Neural crest cell (in vitro differentiated cells): ENCODE results near the gene TNFSF15. TPM values are rescaled to one million over a fixed set of nuclear protein-coding genes. Genes with fewer than 3 reads are reported as not detected.

Experiments used
- DNase-seq: peaks from one replicate; pipeline ENCODE4 v3.0.0; 2021; ENCODE audit warnings: low read depth, mixed read lengths, low spot score
- H3K27ac Mint-ChIP-seq: one replicate; pipeline ENCODE4 v1.8.0; 2021; ENCODE audit warnings: mild to moderate bottlenecking, mixed read lengths; ENCODE audit not compliant: unreplicated experiment
- H3K27me3 Mint-ChIP-seq: 2 replicates; pipeline ENCODE4 v1.8.0; 2021; ENCODE audit warnings: low read depth, mild to moderate bottlenecking, mixed read lengths
- H3K36me3 Mint-ChIP-seq: 2 replicates; pipeline ENCODE4 v1.8.0; 2021; ENCODE audit warnings: low read depth, mild to moderate bottlenecking, mixed read lengths
- H3K4me1 Mint-ChIP-seq: 2 replicates; pipeline ENCODE4 v1.8.0; 2021; ENCODE audit warnings: mixed read lengths
- H3K4me3 Mint-ChIP-seq: one replicate; pipeline ENCODE4 v1.8.0; 2021; ENCODE audit warnings: mild to moderate bottlenecking, mixed read lengths
- H3K9me3 Mint-ChIP-seq: 2 replicates; pipeline ENCODE4 v1.8.0; 2021; ENCODE audit warnings: mixed read lengths
- CTCF ChIP-seq: fragments of 200-600 bp; sonication (generic); conservative IDR thresholded peaks from 2 replicates; pipeline ENCODE4 v1.5.0; 2021; ENCODE audit warnings: antibody characterized with exemption, mild to moderate bottlenecking
- total RNA-seq: library from RNA; stranded (reverse); gene quantifications from 2 replicates; pipeline ENCODE4 v1.2.1, GENCODE V29; 2021

The TNFSF15 gene
- total RNA-seq, 1 donor from 2014 or later: not detected

GRCh38 chr9:114779352-114779845, 26.4 kb downstream of the TNFSF15 start:
- Mint-ChIP-seq H3K27ac (no peak overlapping the region), H3K27me3 (peaks cover 9% of the 10 kb centered on the region), H3K4me3 (no peak overlapping the region), H3K4me1 (peaks cover 3% of the 10 kb centered on the region), H3K36me3 (no peaks in the 10 kb centered on the region), H3K9me3 (no peaks in the 10 kb centered on the region)
- no peak for TF ChIP-seq CTCF
- DNase-seq: no peak

- peaks cover 3% of the 10 kb centered on the region for H3K4me1 Mint-ChIP-seq
- H3K27me3 Mint-ChIP-seq: peaks cover 9% of the 10 kb centered on the region
- no peak overlapping the region for H3K27ac Mint-ChIP-seq
- no peaks in the 10 kb centered on the region for H3K9me3 Mint-ChIP-seq
- DNase-seq: no peak
- H3K36me3 Mint-ChIP-seq: no peaks in the 10 kb centered on the region
- no peak overlapping the region for H3K4me3 Mint-ChIP-seq
- TF ChIP-seq CTCF: no peak
These were observed 27.8 kb downstream of the TNFSF15 start for GRCh38 chr9:114777821-114778609.

GRCh38 chr9:114776683-114777399, 29.0 kb downstream of the TNFSF15 start:
- no peak for TF ChIP-seq CTCF
- Mint-ChIP-seq H3K4me1 (peaks cover 3% of the 10 kb centered on the region), H3K9me3 (no peaks in the 10 kb centered on the region), H3K27me3 (peaks cover 9% of the 10 kb centered on the region), H3K4me3 (no peak overlapping the region), H3K27ac (no peak overlapping the region), H3K36me3 (no peaks in the 10 kb centered on the region)
- no peak for DNase-seq

GRCh38 chr9:114775981-114776380, 29.9 kb downstream of the TNFSF15 start:
- H3K27me3 Mint-ChIP-seq: peaks cover 9% of the 10 kb centered on the region
- no peak overlapping the region for H3K4me3 Mint-ChIP-seq
- peaks cover 3% of the 10 kb centered on the region for H3K4me1 Mint-ChIP-seq
- no peak overlapping the region for H3K27ac Mint-ChIP-seq
- H3K36me3 Mint-ChIP-seq: no peaks in the 10 kb centered on the region
- no peaks in the 10 kb centered on the region for H3K9me3 Mint-ChIP-seq
- DNase-seq: no peak
- TF ChIP-seq CTCF: no peak

GRCh38 chr9:114775121-114775520, 30.7 kb downstream of the TNFSF15 start:
- Mint-ChIP-seq H3K9me3 (no peaks in the 10 kb centered on the region), H3K4me1 (peaks cover 3% of the 10 kb centered on the region), H3K27me3 (peaks cover 9% of the 10 kb centered on the region), H3K36me3 (no peaks in the 10 kb centered on the region), H3K4me3 (no peak overlapping the region), H3K27ac (no peak overlapping the region)
- no peak for TF ChIP-seq CTCF
- DNase-seq: no peak
